ENCODE measurements around the gene CNTN1. TPM values are rescaled to one million over a fixed set of nuclear protein-coding genes. Genes with fewer than 3 reads are reported as not detected.

CNTN1 gene
- total and polyA plus RNA-seq, 10 of the 15 experiments (the other 5 are each of a cell fraction or from before 2014, with no cell fraction given): 0.06 to 0.14 TPM; not detected in 8

DNA sequence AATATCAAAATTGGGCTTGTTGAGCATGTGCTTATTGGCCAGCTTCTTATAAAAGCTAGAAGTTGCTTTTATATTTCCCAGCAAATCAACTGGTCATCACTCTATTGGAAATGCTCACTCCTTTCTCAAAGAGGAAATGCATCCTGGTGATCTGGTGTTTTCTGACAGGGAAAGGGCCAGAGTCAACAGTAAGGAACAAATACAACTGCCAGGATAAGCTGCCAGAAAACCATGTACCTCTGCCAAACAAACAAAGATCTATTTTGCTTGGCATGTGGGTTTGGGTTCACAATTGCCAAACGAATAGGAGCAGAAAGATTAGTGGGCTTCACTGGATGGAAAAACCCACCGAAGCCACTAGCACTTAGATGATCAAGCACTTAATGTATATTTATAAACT, 369.0 kb downstream of the CNTN1 start:
- Histone ChIP-seq H4K20me1 (ENCODE audit: control insufficient read depth, insufficient read depth) (no peaks in the 10 kb centered on the region), H2AFZ (ENCODE audit: control insufficient read depth, low read depth, low read length) (no peak overlapping the region), H3K36me3 (ENCODE audit: control insufficient read depth in 2 of 2, insufficient read depth in 2 of 2, low read length in 1 of 2) (no peaks in the 10 kb centered on the region), H3K9me3 (replicated peaks; ENCODE audit: control insufficient read depth, insufficient read depth, low read length) (no peaks in the 10 kb centered on the region), H3K4me3 (no peak overlapping the region), H3K27me3 (replicated peaks in 1 of 2; ENCODE audit: control insufficient read depth in 2 of 2, insufficient read depth in 2 of 2, low read length in 1 of 2) (no peaks in the 10 kb centered on the region), H3K4me1 (ENCODE audit: control insufficient read depth, insufficient read depth, low read length) (no peaks in the 10 kb centered on the region), H3K27ac (ENCODE audit: control insufficient read depth, insufficient read depth) (no peak overlapping the region), H3K79me2 (ENCODE audit: control insufficient read depth, insufficient read depth, low read length) (no peaks in the 10 kb centered on the region), H3K4me2 (ENCODE audit: control insufficient read depth, insufficient read depth) (no peak overlapping the region), H3K9ac (ENCODE audit: control insufficient read depth, insufficient read depth, low read length) (no peak overlapping the region)
- WGBS (ENCODE audit: insufficient coverage, insufficient replicate concordance, low lambda C conversion rate, missing lambda C conversion rate): 23% methylated on average over 2 of the region's 2 CpGs
- DNase-seq (ENCODE audit: low read depth, low spot score) (no peak), FAIRE-seq (no peak), ATAC-seq (no peak)
- ChIA-PET RAD21 (ENCODE audit: unreplicated experiment) (no interaction called here), CTCF (no interaction called here), POLR2A (no interaction called here), SMC1A (ENCODE audit: uncharacterized antibody, unreplicated experiment) (no interaction called here)
- BruUV-seq (replicated peaks): no TSS peak
- no peak for TF ChIP-seq HCFC1 (IDR thresholded peaks at IDR 0.05; ENCODE audit: low read length)
- no peak for TF ChIP-seq CBFB (IDR thresholded peaks at IDR 0.05; ENCODE audit: low read depth)
- TF ChIP-seq HDAC6 (IDR thresholded peaks at IDR 0.05; ENCODE audit: unreplicated experiment): no peak
- TF ChIP-seq ZSCAN29 (IDR thresholded peaks at IDR 0.05): no peak
- no peak for TF ChIP-seq IKZF1 (conservative IDR thresholded peaks at IDR 0.05)
- no peak for TF ChIP-seq NR2C2 (IDR thresholded peaks at IDR 0.05; ENCODE audit: borderline replicate concordance, control insufficient read depth, insufficient read length, low read depth)
- no peak for TF ChIP-seq E4F1 (IDR thresholded peaks at IDR 0.05; ENCODE audit: borderline replicate concordance, partially characterized antibody)
- no peak for TF ChIP-seq MYB (IDR thresholded peaks at IDR 0.05; ENCODE audit: borderline replicate concordance, low read depth, low read length)
- TF ChIP-seq JUNB (IDR thresholded peaks at IDR 0.05): no peak
- TF ChIP-seq, protein P1, sequence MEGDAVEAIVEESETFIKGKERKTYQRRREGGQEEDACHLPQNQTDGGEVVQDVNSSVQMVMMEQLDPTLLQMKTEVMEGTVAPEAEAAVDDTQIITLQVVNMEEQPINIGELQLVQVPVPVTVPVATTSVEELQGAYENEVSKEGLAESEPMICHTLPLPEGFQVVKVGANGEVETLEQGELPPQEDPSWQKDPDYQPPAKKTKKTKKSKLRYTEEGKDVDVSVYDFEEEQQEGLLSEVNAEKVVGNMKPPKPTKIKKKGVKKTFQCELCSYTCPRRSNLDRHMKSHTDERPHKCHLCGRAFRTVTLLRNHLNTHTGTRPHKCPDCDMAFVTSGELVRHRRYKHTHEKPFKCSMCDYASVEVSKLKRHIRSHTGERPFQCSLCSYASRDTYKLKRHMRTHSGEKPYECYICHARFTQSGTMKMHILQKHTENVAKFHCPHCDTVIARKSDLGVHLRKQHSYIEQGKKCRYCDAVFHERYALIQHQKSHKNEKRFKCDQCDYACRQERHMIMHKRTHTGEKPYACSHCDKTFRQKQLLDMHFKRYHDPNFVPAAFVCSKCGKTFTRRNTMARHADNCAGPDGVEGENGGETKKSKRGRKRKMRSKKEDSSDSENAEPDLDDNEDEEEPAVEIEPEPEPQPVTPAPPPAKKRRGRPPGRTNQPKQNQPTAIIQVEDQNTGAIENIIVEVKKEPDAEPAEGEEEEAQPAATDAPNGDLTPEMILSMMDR (IDR thresholded peaks at IDR 0.05 in 2 of 3, conservative IDR thresholded peaks at IDR 0.05 in 1 of 3; ENCODE audit: control insufficient read depth in 2 of 3, extremely low read depth in 1 of 3, insufficient read depth in 1 of 3, low read depth in 3 of 3, low read length in 3 of 3): no peak
- TF ChIP-seq, protein P2, sequence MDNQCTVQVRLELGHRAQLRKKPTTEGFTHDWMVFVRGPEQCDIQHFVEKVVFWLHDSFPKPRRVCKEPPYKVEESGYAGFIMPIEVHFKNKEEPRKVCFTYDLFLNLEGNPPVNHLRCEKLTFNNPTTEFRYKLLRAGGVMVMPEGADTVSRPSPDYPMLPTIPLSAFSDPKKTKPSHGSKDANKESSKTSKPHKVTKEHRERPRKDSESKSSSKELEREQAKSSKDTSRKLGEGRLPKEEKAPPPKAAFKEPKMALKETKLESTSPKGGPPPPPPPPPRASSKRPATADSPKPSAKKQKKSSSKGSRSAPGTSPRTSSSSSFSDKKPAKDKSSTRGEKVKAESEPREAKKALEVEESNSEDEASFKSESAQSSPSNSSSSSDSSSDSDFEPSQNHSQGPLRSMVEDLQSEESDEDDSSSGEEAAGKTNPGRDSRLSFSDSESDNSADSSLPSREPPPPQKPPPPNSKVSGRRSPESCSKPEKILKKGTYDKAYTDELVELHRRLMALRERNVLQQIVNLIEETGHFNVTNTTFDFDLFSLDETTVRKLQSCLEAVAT (IDR thresholded peaks at IDR 0.05): no peak
- TF ChIP-seq EED (IDR thresholded peaks at IDR 0.05; ENCODE audit: low read depth): no peak
- in situ Hi-C loops (cut with MboI): no loop called here
- intact Hi-C loops (cut with micrococcal nuclease; ENCODE audit: unreplicated experiment): no loop called here
